HG03565 (cell line): ENCODE data around the gene CADPS.

Experiments
- ATAC-seq: cut with Tn5 transposase; IDR thresholded peaks from one replicate; pipeline ENCODE4 v1.9.1; 2021; ENCODE audit warnings: mild to moderate bottlenecking, moderate library complexity; ENCODE audit not compliant: unreplicated experiment

CADPS gene

DNA sequence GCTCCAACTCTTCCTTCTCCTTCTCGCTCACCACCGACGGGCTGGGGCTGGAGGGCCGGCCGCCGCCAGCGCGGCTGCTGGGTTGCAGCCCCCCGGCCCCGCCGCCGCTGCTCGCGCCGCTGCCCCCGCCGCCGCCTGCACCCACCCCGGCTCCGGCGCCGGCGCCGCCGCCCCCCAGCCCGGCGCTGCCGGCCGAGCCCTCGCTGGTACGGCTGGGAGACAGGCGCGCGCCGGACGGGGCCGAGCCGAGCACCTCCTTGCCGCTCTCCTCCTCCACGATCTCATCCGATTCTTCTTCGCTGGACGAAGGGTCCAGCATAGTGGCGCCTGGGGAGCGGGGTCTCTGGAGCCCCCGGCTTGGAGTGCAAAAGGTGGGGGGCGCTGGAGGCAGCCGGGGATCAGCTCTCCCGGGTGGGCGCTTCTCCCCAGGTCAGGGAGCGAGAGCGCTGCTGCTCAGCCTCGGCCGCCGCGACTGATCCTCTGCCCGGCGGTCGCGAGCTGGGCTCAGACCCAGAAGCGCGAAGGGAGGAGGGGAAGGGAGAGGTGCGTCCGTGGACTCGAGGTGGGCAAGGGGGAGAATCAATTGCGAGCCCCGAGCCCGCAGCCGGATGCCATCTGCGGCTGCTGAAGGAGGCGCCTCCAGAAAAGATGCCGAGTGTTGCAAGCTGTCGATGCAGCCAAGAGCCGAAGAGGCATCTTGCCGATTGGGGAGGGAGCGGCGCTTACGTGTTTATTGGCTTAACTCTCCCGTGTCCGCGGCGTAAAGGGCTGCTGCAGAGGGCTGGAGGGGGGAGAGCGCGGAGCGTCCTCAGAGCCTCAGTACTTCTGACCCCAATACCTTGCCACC is at the start of gene CADPS:
CADPS (minus strand) TSS at position 706 of the 847 bp plus-strand sequence; CDS start at position 319, 387 bp downstream.
- no peak for ATAC-seq

GRCh38 chr3:62923066-62923465 is 47.9 kb upstream of the CADPS start:
- ATAC-seq = no peak

DNA sequence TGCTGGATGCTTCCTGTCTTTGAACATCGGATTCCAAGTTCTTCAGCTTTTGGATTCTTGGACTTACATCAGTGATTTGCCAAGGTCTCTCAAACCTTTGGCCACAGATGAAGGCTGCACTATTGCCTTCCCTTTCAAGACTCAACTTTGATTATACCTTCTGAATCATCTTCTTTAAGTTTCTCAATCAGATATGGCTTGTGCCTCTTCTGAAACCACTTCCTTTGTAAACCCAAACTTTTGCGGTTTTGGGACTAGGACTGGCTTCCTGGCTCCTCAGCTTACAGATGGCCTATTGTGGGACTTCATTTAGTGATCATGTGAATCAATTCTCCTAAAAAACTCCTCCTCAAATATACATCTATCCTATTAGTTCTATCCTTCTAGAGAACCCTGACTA is 47.1 kb upstream of the CADPS start:
- ATAC-seq = no peak

DNA sequence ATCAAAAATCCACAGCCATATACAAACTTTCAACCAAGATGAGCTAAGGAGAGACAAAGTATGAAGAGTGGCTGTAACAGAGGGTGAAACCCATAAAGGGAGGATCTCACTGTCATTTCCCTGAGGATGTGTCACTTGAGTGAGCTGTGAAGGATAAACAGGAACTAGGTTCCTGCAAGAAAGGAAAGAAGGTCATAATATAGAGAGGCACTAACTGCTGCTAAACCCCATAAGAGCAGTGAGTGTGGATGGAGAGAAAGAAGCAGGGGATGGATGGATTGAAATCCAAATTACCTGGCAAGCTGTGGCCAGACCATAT is 45.2 kb upstream of the CADPS start:
- no peak for ATAC-seq

DNA sequence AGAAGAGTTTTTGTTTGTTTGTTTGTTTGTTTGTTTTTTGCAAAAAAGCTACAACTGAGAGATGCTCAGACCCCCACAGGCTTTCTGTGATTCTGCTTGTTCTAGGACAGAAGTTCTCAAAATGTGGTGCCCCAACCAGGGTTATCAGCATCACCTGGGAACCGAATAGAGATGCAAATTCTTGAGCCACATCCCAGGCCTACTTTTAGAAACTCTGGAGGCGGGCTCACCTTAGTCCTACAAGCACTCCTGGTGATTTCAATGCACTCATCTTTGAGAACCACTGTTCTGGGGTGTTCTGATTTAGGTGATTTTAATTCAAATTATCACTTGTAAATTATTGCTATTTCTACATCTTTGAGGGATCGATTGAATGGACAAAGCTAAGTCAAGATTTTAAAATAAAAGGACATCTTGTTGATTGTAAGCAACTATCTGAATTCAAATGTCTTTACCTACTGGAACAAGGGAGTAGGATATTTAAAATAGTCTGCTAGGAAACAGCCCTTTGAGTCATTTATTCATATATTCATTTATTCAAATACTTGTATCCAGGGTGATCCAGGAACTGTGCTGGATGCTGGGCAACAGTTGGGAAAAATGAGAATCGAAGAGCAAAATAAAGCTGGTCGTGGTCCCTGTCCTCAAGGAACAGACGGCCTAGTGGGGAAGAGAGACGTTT is 44.7 kb upstream of the CADPS start:
- ATAC-seq = no peak

DNA sequence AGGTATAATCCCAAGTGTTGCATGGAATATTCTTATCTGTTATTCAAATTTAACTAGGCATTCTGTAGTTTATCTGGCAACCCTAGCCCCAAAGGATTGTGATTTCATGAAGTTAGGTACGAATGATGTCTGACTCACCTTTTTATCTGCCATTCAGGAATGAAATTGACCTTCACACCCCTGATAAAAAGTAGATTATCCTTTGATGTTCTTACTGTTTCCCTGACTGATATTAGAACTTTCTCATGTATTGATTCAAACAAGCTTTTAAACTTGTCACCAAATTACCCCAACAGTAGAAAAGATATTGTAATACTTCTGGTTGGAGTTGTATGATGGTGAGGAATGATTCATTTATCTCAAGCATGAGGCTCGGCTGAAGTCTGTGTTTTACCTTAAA is 43.6 kb upstream of the CADPS start:
- no peak for ATAC-seq

DNA sequence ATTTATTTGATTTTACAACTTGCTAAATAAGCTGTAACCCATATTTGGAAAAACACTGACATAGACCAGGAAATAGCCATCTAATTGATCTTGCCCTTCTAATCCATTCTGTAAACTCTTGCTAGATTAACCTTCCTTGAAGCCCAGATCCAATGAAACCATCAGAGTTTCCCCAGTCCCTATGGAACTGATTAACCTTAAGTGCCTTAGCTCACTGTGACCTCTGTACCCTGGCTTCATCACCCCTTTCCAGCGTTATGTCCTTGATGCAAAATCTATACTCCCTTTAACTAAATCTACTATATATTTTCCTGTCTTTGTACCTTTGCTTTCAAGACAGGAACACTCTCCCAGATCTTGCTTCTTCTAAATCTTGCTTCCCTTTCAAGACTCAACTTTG is 42.9 kb upstream of the CADPS start:
- no peak for ATAC-seq

- no peak for ATAC-seq
Observed at GRCh38 chr3:62911526-62911925, 36.3 kb upstream of the CADPS start.

DNA sequence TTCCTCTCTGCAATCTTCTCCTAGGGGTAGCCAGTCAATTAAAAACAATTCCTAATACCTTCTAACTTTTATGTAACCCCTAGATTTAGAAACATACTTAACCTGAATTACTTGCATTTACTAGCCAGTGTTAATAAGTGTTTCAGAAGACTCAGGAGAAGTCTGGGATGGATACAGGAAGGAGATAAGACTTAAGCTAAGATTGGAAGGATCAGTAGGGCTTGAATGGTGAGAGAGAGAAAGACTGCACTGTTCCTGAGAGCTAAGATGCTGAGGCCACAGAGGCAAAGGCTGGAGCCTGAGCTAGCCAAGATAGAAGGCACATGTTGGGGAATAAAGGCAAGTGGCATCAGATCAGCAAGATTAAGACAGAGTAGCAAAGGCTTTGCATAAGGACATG is 30.1 kb upstream of the CADPS start:
- no peak for ATAC-seq

DNA sequence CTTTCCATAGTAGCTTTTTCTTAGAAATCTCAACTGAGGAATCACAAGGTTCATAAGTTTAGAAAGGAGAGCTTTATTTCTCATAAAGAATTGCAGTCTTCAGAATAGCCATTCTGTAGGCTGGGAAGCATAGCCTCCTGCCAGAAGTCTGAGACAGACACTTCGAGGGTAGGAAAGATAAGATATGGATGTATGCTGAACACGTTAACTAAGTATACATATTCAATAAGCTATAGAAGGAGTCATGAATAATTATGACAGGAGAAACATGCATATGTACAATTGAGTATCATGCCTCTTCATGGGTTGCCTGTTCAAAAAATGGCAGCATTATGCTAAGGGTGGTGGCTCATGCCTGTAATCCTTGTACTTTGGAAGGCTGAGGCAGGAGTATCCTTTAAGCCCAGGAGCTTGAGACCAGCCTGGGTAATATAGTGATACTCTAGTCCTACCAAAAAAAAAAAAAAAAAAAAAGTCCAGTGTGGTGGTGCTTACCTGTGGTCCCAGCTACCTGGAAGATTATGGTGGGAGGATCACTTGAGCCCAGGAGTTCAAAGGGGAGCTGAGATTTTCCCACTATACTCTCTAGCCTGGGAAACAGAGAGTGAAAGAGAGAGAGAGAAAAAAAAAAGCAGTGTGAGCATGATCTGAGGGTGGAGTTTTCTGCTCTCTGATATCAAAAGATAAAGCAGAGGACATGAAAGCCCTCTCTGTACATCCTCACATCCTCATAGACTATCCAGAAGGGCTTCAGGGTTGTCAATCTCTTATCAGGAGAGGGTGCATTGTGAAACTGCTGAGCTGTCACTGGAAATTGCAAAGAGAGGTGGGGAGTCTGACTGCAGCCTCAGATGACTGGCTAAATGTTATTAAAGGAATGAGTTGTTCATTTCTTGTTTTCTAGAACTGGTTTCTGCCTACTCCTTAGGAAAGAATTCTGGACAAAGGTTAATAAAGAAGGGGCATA is 23.6 kb upstream of the CADPS start:
- no peak for ATAC-seq

GRCh38 chr3:62895901-62896300 is 20.7 kb upstream of the CADPS start:
- no peak for ATAC-seq

DNA sequence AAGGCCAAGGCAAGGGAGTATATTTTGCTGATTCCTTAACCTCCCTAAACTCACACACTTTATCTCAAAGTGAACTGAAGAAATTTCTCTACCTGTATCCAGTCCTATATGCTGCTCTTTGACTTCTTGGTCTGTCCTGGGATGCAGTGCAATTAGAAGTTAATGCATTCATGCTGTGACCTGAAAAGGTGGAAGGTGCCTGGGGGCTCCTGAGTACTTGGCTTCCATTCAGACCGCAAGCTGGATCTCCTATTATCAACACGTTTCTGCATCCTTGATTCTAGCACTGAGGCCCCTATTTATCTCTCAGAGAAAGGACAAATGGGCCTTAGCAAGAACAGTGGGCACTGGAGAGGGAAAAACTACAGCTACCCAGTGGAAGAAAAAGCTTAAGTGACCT is 17.7 kb upstream of the CADPS start:
- no peak for ATAC-seq

DNA sequence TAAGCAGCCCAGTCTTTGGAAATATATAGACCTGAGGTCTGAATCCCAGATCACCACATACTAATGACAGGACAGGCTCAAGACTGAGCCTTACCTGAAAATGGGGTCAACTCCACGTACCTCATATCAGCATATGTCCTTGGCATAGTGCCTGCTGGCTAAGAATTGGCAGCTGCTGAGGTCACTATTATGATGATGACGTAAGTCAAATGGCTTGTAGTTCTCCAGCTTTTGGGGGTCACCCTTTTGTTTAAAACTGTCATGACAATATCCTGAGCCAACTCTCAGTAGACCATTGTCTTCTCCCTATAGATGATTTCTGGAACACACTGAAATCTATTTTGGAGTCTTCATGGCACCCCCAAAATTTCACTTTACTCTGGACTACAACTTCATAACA is 16.8 kb upstream of the CADPS start:
- no peak for ATAC-seq

GRCh38 chr3:62888778-62889177 is 13.6 kb upstream of the CADPS start:
- ATAC-seq = no peak

DNA sequence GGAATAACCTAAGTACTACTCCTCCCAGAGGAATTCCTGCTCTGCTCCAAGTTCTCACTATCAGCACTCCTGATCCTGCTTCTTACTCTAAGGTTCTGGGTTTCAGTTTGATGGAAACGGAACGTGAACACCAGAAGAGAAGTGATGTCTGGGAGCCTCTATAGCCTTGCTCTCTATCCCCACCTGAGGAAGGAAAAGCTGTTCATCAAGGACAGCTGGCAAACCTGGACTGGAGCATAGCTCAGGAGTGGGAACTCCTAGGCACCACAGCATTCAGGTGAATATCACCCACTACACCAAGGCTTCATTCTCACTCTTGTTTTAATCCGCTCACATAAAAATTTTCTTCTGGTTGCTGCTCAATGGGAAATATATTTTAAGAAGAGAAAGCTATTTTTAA is 13.0 kb upstream of the CADPS start:
- no peak for ATAC-seq

DNA sequence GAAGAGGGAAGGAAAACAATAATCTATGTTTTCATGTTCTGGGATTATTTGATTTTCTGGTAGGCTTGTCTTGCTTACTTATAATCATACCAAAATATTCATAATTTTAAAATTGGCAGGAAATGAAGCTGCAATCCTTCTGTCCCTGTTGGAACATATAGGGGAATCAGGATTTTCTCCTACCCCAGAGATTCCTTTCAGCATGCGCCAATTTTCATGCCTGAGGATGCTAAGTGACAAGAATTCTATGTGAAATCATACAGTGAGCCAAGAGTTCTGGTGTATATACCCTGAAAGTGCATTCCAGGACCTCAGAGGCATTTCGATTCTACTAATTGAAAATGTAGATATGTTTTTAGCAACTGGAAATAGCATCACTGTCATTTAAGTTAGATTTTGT is 9.9 kb upstream of the CADPS start:
- ATAC-seq = no peak

- ATAC-seq = no peak
Observed at GRCh38 chr3:62884096-62884870, 9.1 kb upstream of the CADPS start.

- ATAC-seq = no peak
Observed at GRCh38 chr3:62882676-62883200, 7.5 kb upstream of the CADPS start.

DNA sequence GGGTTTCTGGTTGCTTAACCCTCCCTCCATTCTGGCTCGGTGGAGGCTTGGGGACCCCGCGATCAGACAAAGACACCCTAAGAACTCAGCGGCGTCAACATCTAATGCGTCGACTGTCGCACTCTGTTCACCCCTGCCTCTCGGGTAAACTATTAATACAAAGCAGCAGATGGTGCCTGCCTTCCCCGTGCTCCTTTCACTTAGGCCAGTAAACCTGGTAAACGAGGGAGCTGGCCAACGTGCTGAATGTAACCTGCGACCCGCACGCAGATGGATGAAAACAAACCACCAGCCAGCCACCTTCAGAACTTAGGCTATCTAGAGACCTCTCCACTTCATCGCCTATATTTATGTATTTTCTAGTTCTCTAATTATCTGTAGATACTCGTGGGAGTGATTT is 848 bp upstream of the CADPS start:
- no peak for ATAC-seq

- no peak for ATAC-seq
Observed at GRCh38 chr3:62875558-62876002, 364 bp upstream of the CADPS start.
